Heart right ventricle (tissue), 12 donors: Measurements from ENCODE around the gene SPTAN1. TPM values are rescaled to one million over a fixed set of nuclear protein-coding genes. Genes with fewer than 3 reads are reported as not detected.

Experiments
- polyA plus RNA-seq, 2 donors: library from polyadenylated mRNA; stranded (reverse); fragments of 200-250 nt; gene quantifications; one replicate each; pipeline ENCODE4 v1.2.3, GENCODE V29; 2013
- total RNA-seq, 10 donors: library from RNA; stranded (reverse); fragmentation: NEBNext Ultra II Directional in 3 of 10; extraction: Animal tissue kit (Norgen Biotek cat#: 25700) in 3 of 10; gene quantifications; one replicate each; pipeline versions ENCODE4 v1.2.1 to v1.2.4, GENCODE V29; 2021 to 2023
- donor health status: ischemic (EF 13 %, LVEDD 7.1; RV severe dilation, severe dysfunction).
- donor health status: healthy with polysubstance abuse.
- donor health status: DM: no; HTN: yes; CAD: no.
- donor health status: DM: no; HTN: no; CAD: no.
- donor health status: ischemic (EF 25% LVEDD 6.9; RV normal size, moderate dysfunction).
- donor health status: ischemic (EF 25% LVEDD 5.7; RV mildly dilated, moderate dysfunction).
- donor health status: healthy.
- donor health status: nonischemic (EF 11% LVEDD 7.7; RV severe dilation, severe dysfunction).
- donor health status: DM: yes; HTN: yes; CAD: no.
- donor health status: PGD.
- donor health status: ischemic (EF 29% LVEDD 5.4; RV normal size, mild dysfunction).
- donor health status: nonischemic (EF 23%, LVEDD 6.1; RV moderate dilation, normal function).

The SPTAN1 gene
- total and polyA plus RNA-seq, 12 donors, result 119 to 449 (median 342) TPM

Other genes with a start within 250 kb of the SPTAN1 start
- gene TRUB2, start 230.1 kb upstream of the SPTAN1 start, total RNA-seq, result 10 to 100 TPM; 32.8 to 50.3 (median 44.2) TPM
- gene TRUB2, start 230.1 kb upstream of the SPTAN1 start, polyA plus RNA-seq, result 10 to 100 TPM; 18.0 to 27.4 TPM
- gene COQ4, start 229.7 kb upstream of the SPTAN1 start, total RNA-seq, result 10 to 100 TPM; 26.5 to 35.8 (median 30.0) TPM
- gene COQ4, start 229.7 kb upstream of the SPTAN1 start, polyA plus RNA-seq, result 10 to 100 TPM; 36.3 to 42.8 TPM
- gene SLC27A4, start 212.1 kb upstream of the SPTAN1 start, total RNA-seq, result 10 to 100 TPM in 9 of 10 donors, 1 to 10 TPM in 1; 10.0 to 26.3 (median 15.5) TPM
- 10 to 100 TPM; 35.0 to 37.2 TPM for gene SLC27A4, start 212.1 kb upstream of the SPTAN1 start, polyA plus RNA-seq
- gene URM1, start 181.2 kb upstream of the SPTAN1 start, total RNA-seq, result 10 to 100 TPM; 39.2 to 64.3 (median 51.2) TPM
- 10 to 100 TPM; 18.7 to 75.7 TPM for gene URM1, start 181.2 kb upstream of the SPTAN1 start, polyA plus RNA-seq
- 10 to 100 TPM in 5 of 10 donors, 1 to 10 TPM in 5; 3.5 to 30.4 (median 10.0) TPM for gene CERCAM, start 131.7 kb upstream of the SPTAN1 start, total RNA-seq
- gene CERCAM, start 131.7 kb upstream of the SPTAN1 start, polyA plus RNA-seq, result 10 to 100 TPM; 10.6 to 11.3 TPM
- 10 to 100 TPM; 10.9 to 17.1 (median 14.8) TPM for gene ODF2, start 96.6 kb upstream of the SPTAN1 start, total RNA-seq
- 10 to 100 TPM; 13.2 to 19.7 TPM for gene ODF2, start 96.6 kb upstream of the SPTAN1 start, polyA plus RNA-seq
- gene GLE1, start 47.9 kb upstream of the SPTAN1 start, total RNA-seq, result 10 to 100 TPM; 15.0 to 24.5 (median 19.9) TPM
- 10 to 100 TPM; 10.5 to 12.4 TPM for gene GLE1, start 47.9 kb upstream of the SPTAN1 start, polyA plus RNA-seq
- gene DYNC2I2, start 104.3 kb downstream of the SPTAN1 start, total RNA-seq, result 10 to 100 TPM; 22.1 to 44.8 (median 30.1) TPM
- 10 to 100 TPM; 60.1 to 83.2 TPM for gene DYNC2I2, start 104.3 kb downstream of the SPTAN1 start, polyA plus RNA-seq
- 100 to 1,000 TPM; 183 to 228 (median 202) TPM for gene SET, start 136.6 kb downstream of the SPTAN1 start, total RNA-seq
- 100 to 1,000 TPM in 1 of 2 donors, 10 to 100 TPM in 1; 87.0 to 138 TPM for gene SET, start 136.6 kb downstream of the SPTAN1 start, polyA plus RNA-seq
- 1 to 10 TPM; 3.7 to 8.9 (median 4.7) TPM for gene PKN3, start 149.9 kb downstream of the SPTAN1 start, total RNA-seq
- 10 to 100 TPM; 10.6 to 12.7 TPM for gene PKN3, start 149.9 kb downstream of the SPTAN1 start, polyA plus RNA-seq
- gene ZDHHC12, start 171.5 kb downstream of the SPTAN1 start, total RNA-seq, result 10 to 100 TPM in 2 of 10 donors, 1 to 10 TPM in 8; 4.1 to 22.5 (median 6.0) TPM
- gene ZDHHC12, start 171.5 kb downstream of the SPTAN1 start, polyA plus RNA-seq, result 10 to 100 TPM; 15.2 to 36.6 TPM
- gene ZER1, start 219.3 kb downstream of the SPTAN1 start, total RNA-seq, result 10 to 100 TPM; 51.8 to 71.1 (median 60.9) TPM
- 10 to 100 TPM; 24.3 to 36.3 TPM for gene ZER1, start 219.3 kb downstream of the SPTAN1 start, polyA plus RNA-seq
- 10 to 100 TPM; 15.0 to 21.3 (median 17.8) TPM for gene TBC1D13, start 234.7 kb downstream of the SPTAN1 start, total RNA-seq
- 10 to 100 TPM; 12.3 to 13.5 TPM for gene TBC1D13, start 234.7 kb downstream of the SPTAN1 start, polyA plus RNA-seq